HCT116 (cell line): ENCODE data around the gene TWF2. TPM values are rescaled to one million over a fixed set of nuclear protein-coding genes. Genes with fewer than 3 reads are reported as not detected.

Source experiments
- ATAC-seq: fragments of 200-7000 bp; cut with Tn5 transposase; 2 replicates; pipeline ENCODE4 v1.9.1; 2020; ENCODE audit warnings: mild to moderate bottlenecking, moderate library complexity
- BruUV-seq: library from RNA; stranded (reverse); fragments of 400-500 nt; replicated peaks from 2 replicates; lab custom pipeline; 2021; lab: Mats Ljungman, UMichigan
- CTCF ChIA-PET: fragments of 300-600 bp; sonication (Branson Sonifier 250); formaldehyde crosslinking; loops from one replicate; lab custom pipeline; 2021; ENCODE audit warnings: antibody characterized with exemption; lab: Charles Lee
- POLR2A ChIA-PET: fragments of 300-600, 350-600 bp; sonication (Branson Sonifier 250); formaldehyde crosslinking; loops from one replicate; lab custom pipeline; 2021; ENCODE audit warnings: antibody characterized with exemption; lab: Charles Lee
- RAD21 ChIA-PET, 2 experiments: fragments of 300-600 bp; sonication (Branson Sonifier 250); formaldehyde crosslinking; loops; one replicate each; lab custom pipeline; 2023; ENCODE audit warnings: low total read pairs in 2 of 2; ENCODE audit not compliant: uncharacterized antibody in 2 of 2, unreplicated experiment in 2 of 2, low non-redundant PET in 1 of 2; lab: Charles Lee
- DNase-seq: peaks from one replicate; pipeline ENCODE4 v3.0.0-alpha.2; 2010; ENCODE audit warnings: low read depth, low spot score
- H2AFZ ChIP-seq: fragments of 200-600 bp; shearing (Covaris generic), sonication (generic); 2 replicates; pipeline ENCODE4 v1.6.1; 2017; ENCODE audit warnings: low read depth, mixed run types, mixed read lengths, antibody characterized with exemption, low read length; ENCODE audit not compliant: poor library complexity, severe bottlenecking
- H3K27ac ChIP-seq: 2 replicates; pipeline ENCODE4 v1.5.1; 2012; ENCODE audit warnings: low read depth, low read length
- H3K27me3 ChIP-seq: fragments of 200-600 bp; sonication (generic); 2 replicates; pipeline ENCODE4 v1.6.1; 2016; ENCODE audit warnings: mixed run types, low read length, mixed read lengths; ENCODE audit not compliant: insufficient read depth
- H3K36me3 ChIP-seq, 2 experiments: fragments of 200-500 bp in 1 of 2; fragments of 200-600 bp in 1 of 2; sonication (Bioruptor generic) in 1 of 2; sonication (generic) in 1 of 2; 2 replicates each; pipeline versions ENCODE4 v1.5.1 to v1.6.1; 2014 to 2016; ENCODE audit warnings: low read length in 2 of 2, inconsistent platforms in 1 of 2, mixed read lengths in 1 of 2, mixed run types in 1 of 2; ENCODE audit not compliant: insufficient read depth in 2 of 2, control insufficient read depth in 1 of 2
- H3K4me1 ChIP-seq, 2 experiments: fragments of 200-600 bp in 1 of 2; sonication (generic) in 1 of 2; 2 replicates each; pipeline versions ENCODE4 v1.5.1 to v1.6.1; 2012 to 2017; ENCODE audit warnings: low read length in 2 of 2, inconsistent platforms in 1 of 2, mild to moderate bottlenecking in 1 of 2, mixed read lengths in 1 of 2, mixed run types in 1 of 2, moderate library complexity in 1 of 2; ENCODE audit not compliant: insufficient read depth in 2 of 2, control insufficient read depth in 1 of 2
- H3K4me2 ChIP-seq: fragments of 200-600 bp; sonication (generic); 2 replicates; pipeline ENCODE4 v1.6.1; 2017; ENCODE audit warnings: mixed run types, low read length, mixed read lengths
- H3K4me3 ChIP-seq, 2 experiments: fragments of 200-600 bp in 1 of 2; sonication (generic) in 1 of 2; replicated peaks in 1 of 2; 2 replicates each; pipeline ENCODE4 v1.5.1; 2011 to 2016; ENCODE audit warnings: low read length in 2 of 2, control low read depth in 1 of 2, low read depth in 1 of 2, mild to moderate bottlenecking in 1 of 2, mixed read lengths in 1 of 2, mixed run types in 1 of 2
- H3K79me2 ChIP-seq: fragments of 200-600 bp; sonication (generic); 2 replicates; pipeline ENCODE4 v1.6.1; 2017; ENCODE audit warnings: mild to moderate bottlenecking, mixed run types, low read length, moderate library complexity, mixed read lengths; ENCODE audit not compliant: insufficient read depth
- H3K9ac ChIP-seq: fragments of 200-600 bp; sonication (generic); 2 replicates; pipeline ENCODE4 v1.6.1; 2016; ENCODE audit warnings: low read length, mixed read lengths
- H3K9me2 ChIP-seq: fragments of 200-600 bp; sonication (generic), shearing (Covaris generic); 2 replicates; pipeline ENCODE4 v1.6.1; 2017; ENCODE audit warnings: mixed run types, mild to moderate bottlenecking, moderate library complexity; ENCODE audit not compliant: insufficient read depth
- H3K9me3 ChIP-seq, 2 experiments: fragments of 200-500 bp in 1 of 2; fragments of 200-600 bp in 1 of 2; sonication (Bioruptor generic) in 1 of 2; sonication (generic) in 1 of 2; 2 replicates each; pipeline ENCODE4 v1.6.1; 2014 to 2017; ENCODE audit warnings: low read length in 2 of 2, mixed read lengths in 2 of 2, inconsistent platforms in 1 of 2, low read depth in 1 of 2, mild to moderate bottlenecking in 1 of 2, mixed run types in 1 of 2, moderate library complexity in 1 of 2; ENCODE audit not compliant: control insufficient read depth in 1 of 2, insufficient read depth in 1 of 2
- H4K20me1 ChIP-seq: fragments of 200-600 bp; sonication (generic), shearing (Covaris generic); 2 replicates; pipeline ENCODE4 v1.6.1; 2017; ENCODE audit warnings: mixed run types, mild to moderate bottlenecking, moderate library complexity; ENCODE audit not compliant: insufficient read depth
- CTCF ChIP-seq, 3 experiments: fragments of 200-600 bp in 1 of 3; sonication (generic) in 1 of 3; IDR thresholded peaks in 2 of 3; conservative IDR thresholded peaks in 1 of 3; 2 replicates each; pipeline ENCODE4 v1.5.1; 2012 to 2017; ENCODE audit warnings: low read depth in 2 of 3, low read length in 2 of 3, antibody characterized with exemption in 1 of 3, borderline replicate concordance in 1 of 3, control low read depth in 1 of 3, mild to moderate bottlenecking in 1 of 3, mixed read lengths in 1 of 3, mixed run types in 1 of 3, moderate library complexity in 1 of 3; ENCODE audit not compliant: insufficient read depth in 1 of 3
- RAD21 ChIP-seq: IDR thresholded peaks from 2 replicates; pipeline ENCODE4 v1.6.1; 2012; ENCODE audit warnings: low read depth, mild to moderate bottlenecking
- intact Hi-C: fragments of 100-400 bp; cut with micrococcal nuclease; formaldehyde crosslinking; loops from 2 replicates; pipeline ENCODE4 v1.10.0; 2022
- total RNA-seq: library from RNA; stranded (reverse); gene quantifications from one replicate; pipeline ENCODE4 v1.2.1, GENCODE V29; 2021; ENCODE audit not compliant: unreplicated experiment

TWF2 gene
- total RNA-seq, 1 experiment from 2014 or later = 100 TPM

- intact Hi-C loops = loop anchor here (1.0 kb wide), 1 partner anchor 108 kb away; no protein-coding TSS in a partner anchor
- Histone ChIP-seq H3K36me3 (peaks cover 17% of the 10 kb centered on the region in 2 experiments; a peak in 3 of 4 replicates), H3K9ac (no peak overlapping the region), H3K9me3 (no peaks in the 10 kb centered on the region), H3K79me2 (peaks cover 10% of the 10 kb centered on the region), H3K4me1 (peaks cover 3 to 6% of the 10 kb centered on the region in 2 experiments; a peak in 3 of 4 replicates), H4K20me1 (no peaks in the 10 kb centered on the region), H3K4me3 (no peak overlapping the region), H2AFZ (no peak overlapping the region), H3K27ac (no peak overlapping the region), H3K27me3 (no peaks in the 10 kb centered on the region), H3K9me2 (no peaks in the 10 kb centered on the region), H3K4me2 (no peak overlapping the region; the same call in 1 of the 2 replicates)
- POLR2A ChIA-PET = interaction anchor here (1.0 to 1.4 kb wide), 2 partner anchors 9 to 47 kb away, joined by 3 to 4 read pairs; partner anchors contain the start of gene WDR82
- RAD21 ChIA-PET = interaction anchor here in 1 of 2 experiments (0.6 kb wide), 2 partner anchors 11 to 103 kb away, joined by 3 to 5 read pairs; no protein-coding TSS in a partner anchor
- TF ChIP-seq RAD21 (no peak), CTCF (IDR thresholded peaks at IDR 0.05 in 2 of 3, conservative IDR thresholded peaks at IDR 0.05 in 1 of 3; ENCODE audit: borderline replicate concordance in 1 of 3, insufficient read depth in 1 of 3, low read depth in 2 of 3, low read length in 2 of 3) (peak in 2 of 3 experiments; percentile 92 to 97; a peak in 4 of 6 replicates)
- ATAC-seq = peak; percentile 75
- BruUV-seq = no TSS peak
- no peak for DNase-seq
- CTCF ChIA-PET = interaction anchor here (0.6 to 2.8 kb wide), 10 partner anchors 9 to 153 kb away, joined by 3 to 37 read pairs (median 4); partner anchors contain the start of gene WDR82
Measured at GRCh38 chr3:52231502-52232278, 7.3 kb downstream of the TWF2 start.
